H1 (cell line): ENCODE measurements around the gene TMEM129.

Experiments
- CBX5 ChIP-seq: fragments of 300-800, 300-1000 bp; sonication (generic); IDR thresholded peaks from 2 replicates; pipeline ENCODE4 v1.7.1; 2016; ENCODE audit warnings: antibody characterized with exemption, low read length, low read depth
- CHD2 ChIP-seq: IDR thresholded peaks from 2 replicates; pipeline ENCODE4 v1.6.1; 2012; ENCODE audit warnings: low read length, improper control_type of control experiment
- E2F6 ChIP-seq: IDR thresholded peaks from 2 replicates; pipeline ENCODE4 v1.6.1; 2012; ENCODE audit warnings: inconsistent platforms
- MAFK ChIP-seq: IDR thresholded peaks from 2 replicates; pipeline ENCODE4 v1.6.1; 2012; ENCODE audit warnings: low read depth, mild to moderate bottlenecking, improper control_type of control experiment, low read length
- NANOG ChIP-seq: IDR thresholded peaks from 2 replicates; pipeline ENCODE4 v1.6.1; 2011; ENCODE audit warnings: low read length, low read depth, mild to moderate bottlenecking, inconsistent platforms; ENCODE audit not compliant: insufficient read depth, poor library complexity, severe bottlenecking
- POLR2A ChIP-seq, 2 experiments: IDR thresholded peaks; 1 replicate in 1 of 2; 2 replicates in 1 of 2; pipeline ENCODE4 v1.6.1; 2011; ENCODE audit warnings: low read depth in 2 of 2, low read length in 2 of 2, mild to moderate bottlenecking in 2 of 2; ENCODE audit errors: control extremely low read depth in 1 of 2
- ZNF274 ChIP-seq: IDR thresholded peaks from 2 replicates; pipeline ENCODE4 v1.7.0; 2012; ENCODE audit warnings: low read length, borderline replicate concordance; ENCODE audit errors: extremely low read depth
- TF ChIP-seq, protein P1 (sequence below), 3 experiments: IDR thresholded peaks; 1 replicate in 2 of 3; 2 replicates in 1 of 3; pipeline versions ENCODE4 v1.5.1 to v1.6.1; 2011; ENCODE audit warnings: low read length in 3 of 3, mild to moderate bottlenecking in 3 of 3, inconsistent platforms in 2 of 3, low read depth in 1 of 3, moderate library complexity in 1 of 3; ENCODE audit not compliant: insufficient read depth in 1 of 3; ENCODE audit errors: control extremely low read depth in 1 of 3

DNA sequence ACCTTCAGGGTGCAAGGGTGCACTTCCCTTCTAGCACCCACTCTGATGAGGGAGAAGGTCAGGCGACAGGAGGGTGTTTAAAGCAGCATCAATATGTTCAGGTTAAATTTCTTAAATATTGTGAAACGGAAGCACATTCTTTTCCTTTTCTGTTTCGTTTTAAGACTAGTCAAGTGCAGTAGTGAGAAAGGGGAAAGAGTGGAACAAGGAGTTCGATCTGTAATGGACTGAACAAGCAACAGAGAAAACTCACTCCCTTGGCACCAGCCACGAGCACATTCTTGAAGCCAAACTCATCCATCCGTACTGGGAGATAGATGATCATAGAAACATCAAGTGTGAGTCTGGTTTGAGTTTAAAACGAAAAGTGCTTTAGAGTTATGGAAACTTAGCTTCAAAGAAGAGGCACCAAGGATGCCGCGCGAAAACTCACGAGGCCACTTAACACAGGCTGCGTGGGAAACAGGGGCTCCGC is 37.8 kb downstream of the TMEM129 start:
- TF ChIP-seq CBX5 = no peak
- TF ChIP-seq, protein P1, sequence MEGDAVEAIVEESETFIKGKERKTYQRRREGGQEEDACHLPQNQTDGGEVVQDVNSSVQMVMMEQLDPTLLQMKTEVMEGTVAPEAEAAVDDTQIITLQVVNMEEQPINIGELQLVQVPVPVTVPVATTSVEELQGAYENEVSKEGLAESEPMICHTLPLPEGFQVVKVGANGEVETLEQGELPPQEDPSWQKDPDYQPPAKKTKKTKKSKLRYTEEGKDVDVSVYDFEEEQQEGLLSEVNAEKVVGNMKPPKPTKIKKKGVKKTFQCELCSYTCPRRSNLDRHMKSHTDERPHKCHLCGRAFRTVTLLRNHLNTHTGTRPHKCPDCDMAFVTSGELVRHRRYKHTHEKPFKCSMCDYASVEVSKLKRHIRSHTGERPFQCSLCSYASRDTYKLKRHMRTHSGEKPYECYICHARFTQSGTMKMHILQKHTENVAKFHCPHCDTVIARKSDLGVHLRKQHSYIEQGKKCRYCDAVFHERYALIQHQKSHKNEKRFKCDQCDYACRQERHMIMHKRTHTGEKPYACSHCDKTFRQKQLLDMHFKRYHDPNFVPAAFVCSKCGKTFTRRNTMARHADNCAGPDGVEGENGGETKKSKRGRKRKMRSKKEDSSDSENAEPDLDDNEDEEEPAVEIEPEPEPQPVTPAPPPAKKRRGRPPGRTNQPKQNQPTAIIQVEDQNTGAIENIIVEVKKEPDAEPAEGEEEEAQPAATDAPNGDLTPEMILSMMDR (IDR thresholded peaks at IDR 0.05; ENCODE audit: control extremely low read depth in 1 of 3, insufficient read depth in 1 of 3, low read depth in 1 of 3, low read length in 3 of 3) = no peak
- no peak for TF ChIP-seq NANOG
- no peak for TF ChIP-seq E2F6
- TF ChIP-seq CHD2 = no peak
- TF ChIP-seq ZNF274 = no peak
- no peak for TF ChIP-seq POLR2A (IDR thresholded peaks at IDR 0.05; ENCODE audit: control extremely low read depth in 1 of 2, low read depth in 2 of 2, low read length in 2 of 2)
- TF ChIP-seq MAFK = no peak
